Stimulated activated CD8-positive, alpha-beta memory T cell treated with anti-CD3 and anti-CD28 coated beads, Interleukin-15, amount 100 ng/mL, for 1 hour (primary cell): ENCODE measurements around the gene EPS8L3.
"Not testable (repeated sequence)": the region's sequence is repeated elsewhere in the genome, so short reads cannot be mapped to it uniquely, and the experiment has no call there.

Experiments used
- DNase-seq: peaks from one replicate; pipeline ENCODE4 v3.0.0-alpha.2; 2020; ENCODE audit warnings: low read depth

EPS8L3 gene

DNA sequence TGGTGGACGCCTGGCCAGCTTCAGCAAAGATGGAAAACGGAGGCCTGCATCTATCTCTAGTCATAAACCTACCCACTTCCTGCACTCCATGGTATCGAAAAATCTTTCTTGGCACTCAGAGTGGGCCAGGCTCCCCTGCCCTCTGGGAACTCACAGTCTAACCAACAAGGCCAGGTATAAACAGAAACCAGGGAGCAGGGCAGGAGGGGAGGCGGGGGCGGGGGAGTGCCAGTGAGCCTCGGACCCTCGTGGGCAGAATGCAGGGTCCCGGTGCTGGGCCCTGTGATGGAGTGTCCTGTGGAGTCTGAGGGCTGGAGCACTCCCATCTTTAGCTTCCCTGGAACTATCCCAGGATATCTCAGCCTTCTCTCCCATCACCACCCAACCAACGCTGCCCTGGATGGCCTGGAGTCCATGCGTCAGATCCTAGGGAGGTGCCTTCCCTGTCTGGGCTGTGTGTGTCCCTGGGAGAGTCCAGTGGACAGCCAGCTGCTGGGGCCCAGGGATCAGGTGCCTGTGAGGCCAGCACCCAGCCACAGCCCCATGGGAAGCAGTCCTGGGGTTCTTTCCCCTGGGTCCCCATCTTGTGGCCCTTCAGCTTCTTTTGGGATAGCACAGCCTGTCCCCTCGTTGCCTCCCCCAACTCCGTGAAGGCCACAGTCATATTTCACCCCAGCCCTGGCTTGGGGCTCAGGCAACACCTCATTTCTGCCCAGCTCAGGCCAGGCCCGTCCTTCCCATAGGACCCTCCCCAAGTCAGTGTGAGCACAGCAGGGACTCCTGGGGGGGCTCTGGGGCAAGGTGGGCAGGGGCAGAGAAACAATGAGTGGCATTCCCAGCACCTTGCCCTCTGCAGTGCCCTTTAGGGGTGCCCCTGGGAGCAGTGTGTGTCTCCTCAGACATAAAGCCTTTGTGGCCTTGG is 1.1 kb upstream of the EPS8L3 start:
- DNase-seq: no peak

DNA sequence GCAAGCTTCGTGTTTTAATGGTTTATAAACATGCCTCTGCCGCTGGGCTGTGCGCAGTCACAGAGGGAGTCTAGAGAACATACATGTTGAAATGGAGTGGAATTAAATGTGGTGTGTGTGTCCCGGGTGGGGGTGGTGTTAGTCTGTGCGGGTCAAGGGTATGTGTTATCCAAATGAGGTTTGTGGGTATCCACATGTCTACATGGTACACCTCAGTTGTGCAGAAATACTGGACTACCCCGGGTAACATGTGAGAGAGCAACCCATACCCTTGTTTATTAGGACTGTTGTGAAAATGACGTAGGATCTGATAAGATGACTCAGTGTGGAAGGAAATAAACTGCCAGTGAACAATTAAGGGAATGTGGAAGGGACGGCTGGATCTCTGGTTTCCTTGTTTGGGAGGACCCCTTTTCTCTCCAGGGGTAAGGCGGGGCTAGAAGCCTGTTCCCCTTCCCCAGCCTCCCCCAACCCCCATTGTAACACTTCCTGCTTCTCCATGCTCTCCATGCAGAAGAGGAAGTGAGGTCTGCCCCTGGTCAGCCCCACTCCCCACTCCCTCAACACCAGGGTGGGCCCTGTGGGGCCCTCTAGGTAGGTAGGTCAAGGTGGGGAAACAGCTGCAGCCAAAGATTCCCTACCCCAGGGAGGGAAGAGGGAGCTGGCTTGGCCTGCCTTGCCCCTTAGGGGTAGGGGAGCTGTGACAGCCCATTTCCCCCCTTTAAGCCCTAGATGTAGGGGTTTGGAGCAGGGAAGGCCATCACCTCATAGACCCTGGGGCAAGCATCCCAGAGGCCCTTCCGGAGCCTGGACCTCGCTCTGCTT is 690 bp downstream of the EPS8L3 start:
- DNase-seq: no peak

DNA sequence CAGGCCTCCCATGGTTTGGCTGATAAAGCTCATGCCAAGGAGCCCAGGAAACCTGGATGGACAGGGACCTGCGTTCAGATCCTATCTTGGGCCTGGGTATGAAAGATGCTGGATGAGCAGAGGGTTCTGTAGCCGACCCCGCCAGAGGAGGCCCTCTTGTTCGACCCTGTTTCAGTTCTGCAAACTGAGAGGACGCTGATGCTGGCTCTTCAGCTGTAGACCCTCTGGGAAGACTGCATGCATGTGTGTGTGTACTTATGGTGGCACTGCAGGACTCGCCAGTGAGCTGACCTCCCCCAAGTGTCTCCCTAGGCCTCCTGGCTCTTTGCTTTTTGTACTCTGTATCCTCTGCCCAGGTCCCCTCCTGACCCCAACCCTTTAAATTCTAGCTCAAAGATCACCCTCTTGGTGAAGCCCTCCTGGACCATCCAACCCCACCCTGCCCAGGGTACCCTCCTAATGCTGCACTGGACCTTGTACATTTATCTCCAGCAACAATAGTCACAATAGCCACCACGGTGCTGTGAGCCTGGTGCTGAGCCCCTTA is 1.6 kb downstream of the EPS8L3 start:
- DNase-seq: no peak

DNA sequence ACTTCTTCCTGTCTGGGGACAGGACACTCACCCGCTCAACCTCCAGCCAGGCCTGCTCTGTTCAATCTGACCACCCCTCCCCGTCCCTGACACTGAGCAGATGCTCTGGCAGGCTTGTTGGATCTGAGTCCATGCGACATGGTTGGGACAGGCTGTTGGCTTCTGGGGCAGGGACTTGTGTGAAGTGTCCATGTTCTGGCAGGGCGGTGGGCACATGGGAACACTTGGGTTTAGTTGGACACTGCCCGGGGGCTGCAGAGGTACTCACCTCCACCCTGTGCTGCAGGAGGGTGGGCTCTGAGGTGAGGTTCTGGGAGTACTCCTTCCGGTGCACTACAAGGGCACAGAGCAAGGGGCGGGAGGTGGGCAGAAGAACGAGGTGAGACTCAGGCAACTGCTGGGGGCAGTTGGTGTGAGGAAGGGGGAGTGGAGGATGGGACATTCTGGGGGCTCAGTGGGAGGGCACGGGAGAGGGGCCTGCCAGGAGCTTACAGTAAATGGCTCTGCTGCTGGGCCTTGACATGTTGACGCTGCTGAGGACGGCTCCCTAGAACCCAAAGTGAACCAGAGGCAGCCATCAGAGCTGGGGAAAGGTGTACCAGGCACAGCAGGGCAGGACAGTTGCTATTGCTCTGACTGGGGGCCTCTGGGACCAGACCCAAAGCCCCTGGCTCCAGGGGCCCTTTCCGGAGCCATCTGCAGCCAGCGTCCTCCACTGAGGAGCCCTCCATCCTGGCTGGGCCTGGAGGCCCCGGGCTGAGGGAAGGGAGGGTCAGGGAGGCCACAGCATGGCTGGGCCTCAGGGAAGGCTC is 2.3 kb downstream of the EPS8L3 start:
- no peak for DNase-seq

DNA sequence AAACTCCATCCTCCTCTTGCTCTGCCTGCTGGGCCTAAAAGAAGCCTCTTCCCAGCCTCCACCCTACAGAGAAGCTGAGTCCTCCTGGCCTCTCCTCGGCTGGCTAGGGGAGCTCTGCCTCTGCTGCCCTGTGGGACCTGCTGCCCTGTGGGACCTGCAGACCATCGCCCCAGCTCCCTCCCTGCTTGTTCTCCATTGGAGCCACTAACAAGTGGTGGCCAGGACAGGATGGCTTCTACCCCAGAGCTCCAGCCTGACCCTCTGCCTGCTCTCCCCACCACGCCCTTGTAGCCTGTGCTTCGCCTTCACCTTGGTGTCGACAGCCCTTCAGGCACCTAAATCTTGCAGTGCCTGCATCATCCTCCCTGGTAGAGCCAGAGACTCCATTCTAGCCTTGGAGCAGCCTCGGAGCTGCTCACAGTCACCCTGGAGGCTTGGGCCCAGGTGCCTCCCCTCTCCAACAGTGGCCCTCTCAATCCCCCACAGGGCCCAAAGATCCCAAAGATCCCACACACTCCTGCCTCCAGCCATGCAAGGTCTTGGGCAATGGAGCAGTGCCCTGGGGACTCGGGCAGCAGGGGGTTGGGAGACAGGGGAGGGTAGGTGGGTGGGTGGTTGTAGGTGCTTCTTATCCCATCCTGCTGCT is 3.0 kb downstream of the EPS8L3 start:
- DNase-seq: no peak

DNA sequence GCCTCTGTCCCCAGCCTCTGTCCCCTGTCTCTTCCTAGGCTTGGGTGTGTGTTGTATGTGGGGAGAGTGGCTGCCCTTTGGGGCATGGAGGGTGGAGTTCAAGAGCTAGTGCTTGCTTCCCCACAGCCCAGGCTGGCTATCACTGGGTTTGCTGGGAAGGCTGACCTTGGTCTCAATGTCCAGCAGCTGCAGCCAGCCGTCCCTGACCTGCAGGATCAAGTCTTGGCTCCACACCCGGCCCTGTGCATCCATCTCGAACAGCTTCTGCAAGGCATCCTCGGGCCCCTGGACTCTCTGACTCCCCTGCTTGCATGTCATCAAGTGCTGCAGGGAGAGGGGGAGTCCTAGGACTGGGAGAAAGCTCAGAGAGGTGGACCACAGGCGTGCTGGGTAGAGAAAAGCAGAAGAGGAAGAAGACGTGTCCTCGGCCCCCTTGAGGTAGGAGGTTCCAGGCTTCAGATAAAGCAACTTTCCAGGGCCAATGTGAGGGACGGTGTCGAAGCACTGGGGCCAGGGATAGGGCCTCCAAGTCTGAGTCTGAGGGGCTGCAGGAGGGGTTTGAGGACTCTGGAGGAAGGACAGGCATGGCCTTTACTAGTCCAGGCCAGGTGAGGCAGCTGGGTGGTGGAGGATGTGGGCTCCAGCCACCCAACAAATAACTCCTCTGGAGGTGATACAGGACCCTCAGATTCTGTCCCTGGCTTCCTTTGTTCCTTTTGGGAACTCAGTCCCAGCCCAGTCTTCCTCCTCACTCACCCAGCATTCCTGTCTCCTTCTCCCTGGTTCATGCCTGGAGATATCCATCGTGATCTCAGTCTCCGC is 4.0 kb downstream of the EPS8L3 start:
- DNase-seq: no peak

DNA sequence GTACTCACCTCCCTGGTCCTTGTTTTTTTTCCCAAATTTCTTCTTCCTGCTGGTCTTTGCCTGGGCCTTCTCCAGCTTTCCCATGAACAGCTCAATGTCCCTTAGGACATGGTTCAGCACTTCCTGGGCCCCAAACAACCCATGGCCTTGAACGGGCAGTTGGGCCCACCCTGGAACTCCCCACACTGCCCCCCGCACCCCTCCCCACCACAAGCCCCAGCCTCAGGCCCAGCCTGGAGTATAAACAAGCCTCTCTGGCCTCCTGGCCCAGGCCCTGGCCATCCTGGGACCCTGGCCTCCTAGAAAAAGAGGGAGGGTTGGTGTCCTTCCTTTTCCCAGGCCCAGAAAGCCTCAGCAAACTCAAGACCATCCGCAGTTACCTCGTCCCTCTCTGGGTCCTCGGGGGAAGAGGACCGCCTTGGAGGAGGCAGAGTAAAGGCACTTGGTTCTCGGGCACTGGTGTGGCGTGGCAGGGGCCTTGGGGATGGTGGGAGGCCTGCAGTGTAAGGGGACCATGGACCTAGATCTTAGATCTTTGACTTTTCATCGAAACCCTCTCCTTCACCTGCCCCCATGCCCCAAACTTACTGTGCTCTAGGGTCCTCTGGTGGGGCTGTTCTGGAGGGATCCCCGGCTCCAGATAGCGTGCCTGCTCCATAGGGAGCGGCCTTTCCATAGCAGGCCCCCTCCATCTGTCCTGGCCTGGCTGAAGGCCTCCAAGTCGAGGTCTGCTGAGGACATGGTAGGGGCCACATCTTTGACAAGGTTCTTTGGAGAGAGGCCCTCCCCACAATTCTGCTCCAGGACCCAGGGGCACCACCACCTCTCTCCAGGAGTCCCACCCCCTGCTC is 5.6 kb downstream of the EPS8L3 start:
- DNase-seq: no peak

DNA sequence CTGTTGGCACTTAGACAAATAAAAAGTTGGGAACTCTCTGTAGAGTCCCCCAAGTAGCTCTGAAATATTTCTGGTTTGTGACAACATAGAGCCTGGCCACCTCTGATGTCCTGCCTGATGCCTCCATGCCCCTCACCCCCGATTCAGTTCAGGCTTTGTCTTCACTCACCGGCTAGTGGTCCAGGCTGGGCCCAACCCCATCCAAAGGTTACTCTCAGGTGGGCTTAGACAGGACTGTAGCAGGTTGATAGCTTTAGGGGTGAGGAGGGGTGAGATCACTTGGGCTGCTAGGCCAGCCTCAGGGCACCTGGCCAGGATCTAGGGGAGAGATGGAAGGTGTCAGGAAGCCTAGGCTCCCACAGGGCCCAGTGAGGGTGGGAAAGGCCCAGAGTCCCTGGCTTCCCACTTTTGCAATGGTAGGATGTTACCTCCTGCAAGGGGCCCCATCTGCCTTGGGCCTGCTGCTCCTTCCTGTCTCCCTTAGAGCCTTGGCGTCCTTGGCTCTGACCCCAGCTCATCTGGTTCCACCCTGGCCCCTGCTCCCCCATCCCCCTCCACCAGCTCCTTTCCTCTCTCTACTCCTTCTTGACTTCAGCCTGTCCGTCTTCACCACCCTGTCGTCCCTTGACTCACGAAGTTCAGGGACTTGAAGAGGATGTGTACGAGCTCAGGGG is 6.7 kb downstream of the EPS8L3 start:
- DNase-seq: no peak

DNA sequence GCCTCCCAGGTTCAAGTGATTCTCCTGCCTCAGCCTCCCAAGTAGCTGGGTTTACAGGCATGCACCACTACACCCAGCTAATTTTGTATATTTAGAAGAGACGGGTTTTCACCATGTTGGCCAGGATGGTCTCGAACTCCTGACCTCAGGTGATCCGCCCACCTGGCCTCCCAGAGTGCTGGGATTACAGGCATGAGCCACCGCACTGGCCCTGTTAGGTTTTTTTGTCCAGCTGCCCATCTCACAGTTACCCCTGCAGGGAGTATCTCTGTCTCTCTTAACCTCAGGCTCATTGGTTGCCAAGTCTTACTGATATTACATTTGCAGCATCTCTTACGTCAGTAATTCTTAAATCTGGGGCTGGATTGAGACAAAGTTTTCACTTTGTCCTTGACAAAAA is 7.4 kb downstream of the EPS8L3 start:
- not testable (repeated sequence) for DNase-seq

DNA sequence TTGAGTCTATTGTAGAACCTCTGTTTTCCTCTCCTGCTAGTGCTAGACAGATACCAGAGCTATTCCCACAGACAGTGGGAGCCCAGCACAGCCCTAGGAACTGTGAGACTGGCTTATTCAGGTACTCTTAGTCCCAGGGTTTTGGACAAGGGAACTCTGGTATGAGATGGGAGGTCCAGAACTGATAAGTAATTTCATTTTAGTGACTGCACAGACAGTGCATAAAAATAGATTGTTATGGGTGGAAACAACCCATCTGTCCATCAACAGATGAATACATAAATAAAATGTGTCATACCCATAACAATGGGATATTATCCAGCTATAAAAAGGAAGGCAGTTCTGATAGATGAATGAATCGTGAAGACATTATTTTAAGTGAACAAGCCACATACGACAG is 9.0 kb downstream of the EPS8L3 start:
- no peak for DNase-seq

DNA sequence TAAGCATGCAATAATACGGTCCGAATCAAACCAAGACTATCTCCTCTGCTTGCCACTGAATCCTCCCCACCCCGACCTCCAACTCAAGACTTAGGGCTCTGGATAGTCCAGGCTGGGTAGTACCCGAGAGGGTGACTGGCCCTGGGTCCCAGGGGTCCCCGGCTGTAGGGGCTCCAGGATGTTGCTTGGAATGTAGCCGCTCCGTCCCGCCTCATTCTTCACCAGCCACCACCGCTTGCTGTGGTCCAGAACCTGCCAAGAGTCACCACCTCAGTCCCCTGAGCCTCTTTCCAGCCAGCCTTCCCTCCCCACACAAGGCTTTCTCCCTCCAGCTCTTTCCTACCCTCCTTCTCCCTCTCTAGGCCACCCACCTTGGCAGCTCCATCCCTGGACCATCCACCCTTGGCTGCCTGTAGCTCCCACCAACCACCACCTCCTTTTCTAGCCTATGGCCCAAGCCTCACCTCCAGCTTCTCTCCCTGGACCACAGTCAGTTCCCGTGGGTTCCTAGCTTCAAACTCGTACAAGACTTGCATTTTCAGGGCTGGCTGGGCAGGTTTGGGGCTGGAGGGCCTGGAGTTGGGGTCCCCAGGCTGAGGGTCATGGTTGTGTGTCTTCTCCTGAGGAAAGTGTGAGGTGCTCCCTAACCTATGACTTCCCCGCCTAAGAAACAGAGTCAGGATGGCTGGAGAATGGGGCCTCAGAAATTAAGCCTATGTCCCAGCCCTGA is 12.0 kb downstream of the EPS8L3 start:
- DNase-seq: no peak

DNA sequence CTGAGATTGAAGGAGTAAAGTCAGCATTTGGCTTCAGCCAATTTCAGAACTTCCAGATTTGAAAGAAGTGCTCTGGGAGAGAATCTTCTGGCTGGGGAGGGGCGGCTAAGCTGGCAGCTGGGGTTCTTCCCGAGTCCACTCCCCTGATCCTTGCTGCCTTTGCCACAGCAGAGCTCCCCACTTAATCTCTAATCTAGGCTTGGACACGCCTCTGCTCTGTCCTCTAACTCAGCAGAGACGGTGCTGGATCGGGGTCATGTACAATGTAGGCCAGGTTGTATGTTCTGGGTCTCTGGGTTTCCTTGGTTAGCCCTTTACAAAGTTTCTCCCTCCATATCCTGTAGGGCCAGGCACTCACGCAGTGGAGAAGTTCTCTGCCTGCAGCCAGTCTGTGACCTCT is 12.8 kb downstream of the EPS8L3 start:
- DNase-seq: no peak

DNA sequence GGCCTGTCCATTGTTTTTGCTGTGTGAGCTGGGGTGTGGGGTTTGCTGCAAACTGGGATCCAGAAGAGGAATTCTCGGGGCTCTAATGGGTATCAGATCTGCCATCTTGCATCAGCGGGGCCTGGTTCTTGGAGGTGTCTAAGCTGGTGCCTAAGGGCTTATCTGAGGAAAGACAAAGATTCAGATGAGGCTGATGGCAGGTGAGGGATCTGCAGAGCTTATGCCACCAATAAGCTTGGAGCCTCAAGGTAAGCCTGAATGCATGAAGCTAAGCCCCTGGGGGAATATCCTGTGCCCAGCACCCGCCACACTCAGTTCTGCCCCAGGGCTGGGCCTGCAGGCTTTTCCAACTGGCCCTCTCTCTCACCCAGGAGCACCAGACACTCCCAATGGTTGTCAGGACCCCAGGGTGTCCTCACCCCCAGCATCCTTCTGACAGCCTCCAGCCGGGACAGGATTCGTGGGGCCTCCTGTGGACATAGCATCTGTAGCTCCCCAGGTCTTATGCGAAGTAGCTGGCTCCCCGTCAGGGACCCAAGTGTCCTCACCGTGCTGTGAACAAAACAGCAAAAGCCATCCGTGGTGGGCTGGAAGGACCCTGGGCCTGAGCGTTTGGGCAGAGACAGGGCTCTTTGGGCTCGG is 13.4 kb downstream of the EPS8L3 start:
- no peak for DNase-seq

DNA sequence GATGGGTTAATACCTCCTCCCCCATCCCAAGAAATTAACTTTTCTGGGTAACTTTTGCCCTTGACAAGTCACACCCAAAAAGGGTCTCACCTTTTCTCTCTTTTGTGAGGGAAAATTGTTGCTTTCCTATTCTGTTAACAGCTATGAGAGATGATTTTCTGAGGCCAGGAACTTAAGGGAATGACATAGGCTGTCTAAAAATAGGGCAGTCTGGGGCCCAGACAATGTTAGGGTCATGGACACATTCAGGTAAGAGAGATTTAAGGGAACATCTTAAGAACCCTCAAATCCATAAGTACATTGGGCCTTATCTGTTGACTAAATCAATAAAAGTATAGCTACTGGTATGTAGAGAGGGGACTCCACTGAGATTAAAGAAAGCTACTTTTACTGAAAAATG is 14.5 kb downstream of the EPS8L3 start:
- DNase-seq: no peak

DNA sequence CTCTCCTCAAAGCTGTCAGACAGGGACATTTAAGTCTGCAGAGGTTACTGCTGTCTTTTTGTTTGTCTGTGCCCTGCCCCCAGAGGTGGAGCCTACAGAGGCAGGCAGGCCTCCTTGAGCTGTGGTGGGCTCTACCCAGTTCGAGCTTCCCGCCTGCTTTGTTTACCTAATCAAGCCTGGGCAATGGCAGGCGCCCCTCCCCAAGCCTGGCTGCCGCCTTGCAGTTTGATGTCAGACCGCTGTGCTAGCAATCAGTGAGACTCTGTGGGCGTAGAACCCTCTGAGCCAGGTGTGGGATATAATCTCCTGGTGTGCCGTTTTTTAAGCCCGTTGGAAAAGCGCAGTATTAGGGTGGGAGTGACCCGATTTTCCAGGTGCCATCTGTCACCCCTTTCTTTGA is 15.4 kb downstream of the EPS8L3 start:
- not testable (repeated sequence) for DNase-seq

DNA sequence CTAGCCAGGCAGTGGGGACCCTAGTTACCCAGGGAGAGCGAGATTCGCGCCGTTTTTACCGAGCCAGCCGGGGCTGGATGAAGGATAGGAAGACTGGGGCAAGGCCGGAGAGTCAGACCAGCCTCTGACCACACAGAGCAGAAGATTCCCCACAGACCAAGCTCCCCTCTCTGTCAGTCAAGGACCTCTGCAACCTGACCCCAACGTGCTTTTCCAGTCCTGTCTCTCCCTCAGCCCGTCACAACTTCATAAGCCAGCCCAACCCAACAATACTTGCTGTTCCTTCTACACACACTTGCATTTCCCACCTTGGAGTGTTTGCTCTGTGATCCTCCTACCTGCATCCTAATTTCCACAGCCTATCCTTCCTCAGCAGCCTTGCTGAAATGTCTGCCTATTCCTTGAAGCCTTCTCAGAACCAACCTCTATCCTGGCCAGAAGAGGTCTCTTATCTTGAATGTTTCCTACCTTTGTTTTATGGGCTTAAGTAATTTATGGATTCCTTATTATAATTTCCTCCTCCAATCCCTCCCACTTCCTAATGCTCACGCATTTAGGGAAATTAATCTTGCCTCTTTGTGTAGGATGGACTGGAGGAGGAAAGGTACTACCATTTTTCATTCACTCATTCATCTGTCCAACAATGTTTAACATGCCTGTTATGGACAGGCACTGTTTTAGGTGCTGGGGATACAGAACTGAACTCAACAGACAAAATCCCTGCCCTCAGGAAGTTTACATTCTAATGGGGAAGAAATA is 22.9 kb downstream of the EPS8L3 start, which contains the start of gene GSTM3:
TSS of gene GSTM3 (minus strand) at position 424 of the 759 bp plus-strand sequence. CDS start 751 bp downstream, outside the sequence.
- DNase-seq: no peak
